Cardiac fibroblast (primary cell): Measurements from ENCODE around the gene MMRN1.
A peak's percentile ranks its signal among the peaks of the same experiment; 100 is the strongest.
"Not testable (repeated sequence)": the region's sequence is repeated elsewhere in the genome, so short reads cannot be mapped to it uniquely, and the experiment has no call there.

Experiments
- DNase-seq, 2 donors: peaks; one replicate each; pipeline versions ENCODE4 v3.0.0 to v3.0.0-alpha.2; 2010; ENCODE audit warnings: low read depth in 2 of 2
- H3K4me3 ChIP-seq, 2 donors: replicated peaks in 1 of 2; 1 replicate in 1 of 2; 2 replicates in 1 of 2; pipeline ENCODE4 v1.5.1; 2011; ENCODE audit warnings: low read depth in 2 of 2, low read length in 2 of 2, mild to moderate bottlenecking in 2 of 2, moderate library complexity in 1 of 2
- TF ChIP-seq, protein P1 (sequence below): IDR thresholded peaks from one replicate; pipeline ENCODE4 v1.5.1; 2011; ENCODE audit warnings: low read depth, mild to moderate bottlenecking, low read length, inconsistent platforms

MMRN1 gene

DNA sequence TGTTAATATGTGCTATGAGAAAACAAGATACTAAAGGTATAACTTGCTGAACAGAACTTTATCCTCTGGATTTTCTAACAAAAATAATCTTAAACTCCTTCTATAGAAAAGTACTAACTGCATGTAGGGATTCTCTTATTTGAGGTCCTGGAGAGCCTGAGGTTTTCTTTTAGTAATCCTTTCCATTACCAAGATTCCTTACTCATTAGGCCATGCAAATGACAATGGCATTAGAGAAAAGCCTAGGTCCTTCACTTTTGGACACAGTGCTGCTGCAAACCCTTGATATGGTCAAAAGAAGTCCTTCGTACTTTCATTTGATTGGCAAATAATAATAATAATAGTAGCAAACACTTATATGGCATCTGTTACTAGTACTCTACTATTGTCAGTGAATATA is 3.2 kb downstream of the MMRN1 start:
- DNase-seq, result no peak
- H3K4me3 ChIP-seq, result no peak overlapping the region
- TF ChIP-seq, protein P1, sequence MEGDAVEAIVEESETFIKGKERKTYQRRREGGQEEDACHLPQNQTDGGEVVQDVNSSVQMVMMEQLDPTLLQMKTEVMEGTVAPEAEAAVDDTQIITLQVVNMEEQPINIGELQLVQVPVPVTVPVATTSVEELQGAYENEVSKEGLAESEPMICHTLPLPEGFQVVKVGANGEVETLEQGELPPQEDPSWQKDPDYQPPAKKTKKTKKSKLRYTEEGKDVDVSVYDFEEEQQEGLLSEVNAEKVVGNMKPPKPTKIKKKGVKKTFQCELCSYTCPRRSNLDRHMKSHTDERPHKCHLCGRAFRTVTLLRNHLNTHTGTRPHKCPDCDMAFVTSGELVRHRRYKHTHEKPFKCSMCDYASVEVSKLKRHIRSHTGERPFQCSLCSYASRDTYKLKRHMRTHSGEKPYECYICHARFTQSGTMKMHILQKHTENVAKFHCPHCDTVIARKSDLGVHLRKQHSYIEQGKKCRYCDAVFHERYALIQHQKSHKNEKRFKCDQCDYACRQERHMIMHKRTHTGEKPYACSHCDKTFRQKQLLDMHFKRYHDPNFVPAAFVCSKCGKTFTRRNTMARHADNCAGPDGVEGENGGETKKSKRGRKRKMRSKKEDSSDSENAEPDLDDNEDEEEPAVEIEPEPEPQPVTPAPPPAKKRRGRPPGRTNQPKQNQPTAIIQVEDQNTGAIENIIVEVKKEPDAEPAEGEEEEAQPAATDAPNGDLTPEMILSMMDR, result no peak

DNA sequence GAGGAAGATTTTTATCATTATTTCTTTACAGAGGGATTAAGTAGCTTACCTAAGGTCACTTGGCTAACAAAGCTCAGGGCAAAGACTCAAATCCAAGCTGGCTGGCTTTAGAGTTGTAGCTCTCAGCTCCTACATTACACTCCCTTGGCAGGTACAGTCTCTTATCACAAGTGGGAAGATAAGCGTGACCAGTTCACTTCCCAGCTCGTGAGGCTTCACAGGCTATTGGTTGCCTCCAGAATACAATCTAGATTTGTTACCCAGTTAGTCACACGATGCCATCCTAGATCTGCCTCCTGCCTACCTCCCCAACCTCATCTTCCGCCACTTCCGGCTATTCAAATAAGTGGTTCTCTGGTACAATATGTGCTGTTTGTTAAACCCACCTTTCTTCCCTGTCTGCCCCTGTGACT is 3.7 kb downstream of the MMRN1 start:
- H3K4me3 ChIP-seq, result no peak overlapping the region
- TF ChIP-seq, protein P1, result no peak
- no peak for DNase-seq

DNA sequence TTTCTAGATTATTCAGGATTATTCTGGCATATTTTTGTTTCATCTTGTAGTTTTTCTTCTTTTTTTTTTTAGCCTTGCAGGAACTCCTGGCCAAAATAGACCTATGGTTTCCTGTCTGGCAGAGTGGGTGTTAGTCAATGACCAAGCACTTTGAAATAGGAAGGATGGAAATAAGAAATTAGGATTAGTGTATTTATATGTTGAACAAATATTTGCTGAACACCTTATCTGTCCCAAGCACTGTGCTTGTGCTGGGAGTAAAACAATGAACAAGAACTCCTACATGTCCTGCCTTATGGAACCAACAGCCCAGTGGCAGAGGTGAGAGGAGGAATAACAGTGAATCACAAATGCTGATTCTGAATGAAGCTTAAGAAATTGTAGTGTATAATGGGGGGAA is 4.5 kb downstream of the MMRN1 start:
- DNase-seq, result no peak
- TF ChIP-seq, protein P1, result no peak
- no peak overlapping the region for H3K4me3 ChIP-seq

DNA sequence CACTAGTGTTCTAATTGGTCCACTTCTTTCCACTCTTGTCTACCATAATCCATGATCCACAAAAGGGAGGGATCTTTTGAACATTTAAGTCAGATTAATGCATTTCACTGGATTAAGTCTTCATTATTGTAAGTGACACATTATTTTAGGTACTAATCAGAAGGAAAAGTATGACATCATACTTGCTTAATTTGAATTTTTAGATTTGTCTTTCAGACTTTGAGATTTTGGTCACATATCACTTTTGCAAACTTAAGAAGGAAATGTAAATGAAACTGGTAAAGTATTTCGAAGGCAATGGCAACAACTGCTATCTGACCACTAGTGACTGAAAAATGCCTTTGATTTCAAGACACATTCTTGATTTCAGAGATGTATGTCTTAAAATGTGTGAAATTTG is 5.2 kb downstream of the MMRN1 start:
- TF ChIP-seq, protein P1, result no peak
- no peak for DNase-seq
- H3K4me3 ChIP-seq, result no peak overlapping the region

DNA sequence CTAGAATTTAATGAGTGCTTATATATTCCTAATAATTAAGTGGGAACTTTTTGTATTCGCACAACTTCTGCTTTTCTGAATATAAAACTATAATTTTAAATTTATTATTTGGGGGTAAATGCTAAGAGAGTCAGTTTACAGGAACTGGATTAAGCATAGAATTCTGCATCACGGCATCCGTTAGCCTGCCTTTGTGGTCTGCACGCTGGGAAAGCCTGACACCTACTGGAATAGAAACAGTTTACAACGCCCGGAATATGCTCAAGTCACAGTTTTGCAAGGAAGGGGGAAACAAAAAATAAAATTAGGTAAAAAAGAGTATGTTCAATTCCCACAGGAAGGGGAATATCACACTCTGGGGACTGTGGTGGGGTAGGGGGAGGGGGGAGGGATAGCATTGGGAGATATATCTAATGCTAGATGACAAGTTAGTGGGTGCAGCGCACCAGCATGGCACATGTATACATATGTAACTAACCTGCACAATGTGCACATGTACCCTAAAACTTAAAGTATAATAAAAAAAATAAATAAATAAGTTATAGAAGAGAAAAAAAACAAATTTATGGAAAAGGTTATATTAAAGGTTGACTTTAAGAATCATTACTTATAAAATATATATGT is 7.3 kb downstream of the MMRN1 start:
- peak; percentile 65 to 69 for DNase-seq
- TF ChIP-seq, protein P1, result peak; percentile 81
- H3K4me3 ChIP-seq, result not testable (repeated sequence)

DNA sequence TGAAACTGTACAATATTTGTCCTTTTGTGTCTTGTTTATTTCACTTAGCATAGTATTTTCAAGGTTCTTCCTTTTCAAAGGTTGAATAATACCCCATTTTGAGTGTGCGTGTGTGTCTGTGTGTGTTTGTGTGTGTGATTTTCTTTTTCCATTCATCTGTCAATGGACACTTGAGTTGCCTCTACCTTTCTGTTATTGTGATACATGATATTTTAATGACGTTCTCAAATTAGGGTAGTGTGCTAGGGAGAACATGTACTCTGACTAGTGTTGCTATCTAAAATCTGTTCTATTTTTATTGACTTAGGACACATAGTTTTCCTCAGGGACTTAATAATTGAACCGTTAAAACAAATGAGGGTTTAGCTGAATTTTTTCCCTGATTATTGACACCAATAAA is 9.9 kb downstream of the MMRN1 start:
- no peak for DNase-seq
- TF ChIP-seq, protein P1, result no peak
- H3K4me3 ChIP-seq, result no peak overlapping the region

DNA sequence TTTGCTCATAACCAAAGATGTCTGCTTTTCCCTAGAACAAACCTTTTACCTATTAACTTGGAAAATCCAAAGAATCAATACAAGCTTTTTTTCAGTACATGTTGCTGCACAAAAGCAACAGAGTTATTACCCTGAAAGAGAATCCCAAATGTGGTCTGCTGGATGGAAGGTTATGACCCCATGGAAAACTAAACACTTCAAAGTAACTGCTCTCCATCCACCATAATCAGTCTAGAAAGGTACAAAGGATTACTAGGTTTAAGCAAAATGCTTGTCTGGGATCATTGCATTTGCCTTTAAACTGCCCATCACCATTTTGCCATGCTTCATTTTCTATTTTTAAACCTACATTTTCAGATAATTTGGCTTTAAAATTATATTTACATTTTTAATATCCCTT is 11.7 kb downstream of the MMRN1 start:
- TF ChIP-seq, protein P1, result no peak
- no peak overlapping the region for H3K4me3 ChIP-seq
- DNase-seq, result no peak
